Common myeloid progenitor, CD34-positive (primary cell): ENCODE data around the gene UGT1A7. TPM values are rescaled to one million over a fixed set of nuclear protein-coding genes. Genes with fewer than 3 reads are reported as not detected.
A peak's percentile ranks its signal among the peaks of the same experiment; 100 is the strongest.
"Not testable (repeated sequence)": the region's sequence is repeated elsewhere in the genome, so short reads cannot be mapped to it uniquely, and the experiment has no call there.

Experiments
- CTCF ChIA-PET: fragments of 350-600 bp; sonication (Branson Sonifier 250); formaldehyde crosslinking; loops from one replicate; lab custom pipeline; 2021; ENCODE audit warnings: antibody characterized with exemption; lab: Charles Lee
- POLR2A ChIA-PET: fragments of 350-600 bp; sonication (Branson Sonifier 250); formaldehyde crosslinking; loops from one replicate; lab custom pipeline; 2021; ENCODE audit warnings: antibody characterized with exemption; lab: Charles Lee
- DNase-seq, 3 donors: peaks; one replicate each; pipeline versions ENCODE4 v3.0.0 to v3.0.0-alpha.2; 2013
- H3K27ac ChIP-seq, 2 experiments: 1 replicate in 1 of 2; 2 replicates in 1 of 2; pipeline ENCODE4 v1.7.0; 2013; ENCODE audit warnings: inconsistent platforms in 2 of 2, low read length in 2 of 2, mild to moderate bottlenecking in 2 of 2, low read depth in 1 of 2, moderate library complexity in 1 of 2; ENCODE audit not compliant: severe bottlenecking in 2 of 2, insufficient read depth in 1 of 2, poor library complexity in 1 of 2
- H3K27me3 ChIP-seq, 5 experiments: replicated peaks in 2 of 5; 1 replicate in 3 of 5; 2 replicates in 2 of 5; pipeline versions ENCODE4 v1.6.1 to v1.7.0; 2013; ENCODE audit warnings: low read length in 4 of 5, mild to moderate bottlenecking in 2 of 5, moderate library complexity in 2 of 5, inconsistent platforms in 1 of 5; ENCODE audit not compliant: insufficient read depth in 5 of 5, control insufficient read depth in 4 of 5
- H3K36me3 ChIP-seq, 4 experiments: 1 replicate in 2 of 4; 2 replicates in 2 of 4; pipeline versions ENCODE4 v1.6.1 to v1.7.0; 2013; ENCODE audit warnings: low read length in 3 of 4, control low read depth in 1 of 4, mild to moderate bottlenecking in 1 of 4; ENCODE audit not compliant: control insufficient read depth in 4 of 4, insufficient read depth in 4 of 4
- H3K4me1 ChIP-seq, 4 experiments: 1 replicate in 3 of 4; 2 replicates in 1 of 4; pipeline versions ENCODE4 v1.6.1 to v1.7.1; 2013; ENCODE audit warnings: low read length in 3 of 4, mild to moderate bottlenecking in 3 of 4, control low read depth in 1 of 4, inconsistent platforms in 1 of 4, moderate library complexity in 1 of 4; ENCODE audit not compliant: control insufficient read depth in 4 of 4, insufficient read depth in 4 of 4; ENCODE audit errors: control extremely low read depth in 1 of 4
- H3K4me3 ChIP-seq, 7 experiments: 1 replicate in 4 of 7; 2 replicates in 3 of 7; pipeline versions ENCODE4 v1.5.1 to v1.7.0; 2013; ENCODE audit warnings: mild to moderate bottlenecking in 7 of 7, low read length in 6 of 7, moderate library complexity in 6 of 7, inconsistent platforms in 2 of 7, low read depth in 2 of 7, control low read depth in 1 of 7; ENCODE audit not compliant: insufficient read depth in 4 of 7, control insufficient read depth in 1 of 7; ENCODE audit errors: extremely low read depth in 1 of 7
- H3K9me3 ChIP-seq, 5 experiments: 1 replicate in 4 of 5; 2 replicates in 1 of 5; pipeline versions ENCODE4 v1.6.1 to v1.7.1; 2013; ENCODE audit warnings: low read length in 4 of 5, mild to moderate bottlenecking in 2 of 5, inconsistent platforms in 1 of 5, low read depth in 1 of 5, moderate library complexity in 1 of 5; ENCODE audit not compliant: control insufficient read depth in 4 of 5, insufficient read depth in 2 of 5; ENCODE audit errors: control extremely low read depth in 1 of 5
- WGBS: methylation state at CpG from one replicate; pipeline ENCODE4 v1.1.5; 2013; ENCODE audit not compliant: insufficient coverage; 5-methylcytosine and 5-hydroxymethylcytosine counted together
- polyA plus RNA-seq: library from polyadenylated mRNA; unstranded; fragments of 120-200 nt; gene quantifications from one replicate; pipeline ENCODE4 v1.2.1, GENCODE V29; 2013

UGT1A7 gene
- not detected for polyA plus RNA-seq

DNA sequence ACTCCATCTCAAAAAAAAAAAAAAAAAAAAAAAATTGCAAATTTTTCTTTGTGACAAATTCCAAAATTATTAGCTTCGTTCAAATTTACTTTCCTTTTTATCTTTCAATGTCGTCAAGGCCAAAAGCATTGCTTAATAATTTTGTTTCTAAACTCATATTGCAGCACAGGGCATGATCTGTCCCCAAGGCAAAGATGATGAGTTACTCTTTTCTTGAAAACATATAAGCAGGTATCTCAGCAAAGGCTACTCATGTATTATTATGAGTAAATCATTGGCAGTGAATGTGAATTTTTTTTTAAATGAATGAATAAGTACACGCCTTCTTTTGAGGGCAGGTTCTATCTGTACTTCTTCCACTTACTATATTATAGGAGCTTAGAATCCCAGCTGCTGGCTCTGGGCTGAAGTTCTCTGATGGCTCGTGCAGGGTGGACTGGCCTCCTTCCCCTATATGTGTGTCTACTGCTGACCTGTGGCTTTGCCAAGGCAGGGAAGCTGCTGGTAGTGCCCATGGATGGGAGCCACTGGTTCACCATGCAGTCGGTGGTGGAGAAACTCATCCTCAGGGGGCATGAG, at the start of gene UGT1A7:
UGT1A7 (plus strand) TSS at position 381 of the 579 bp plus-strand sequence; CDS start at position 418, 37 bp downstream.
- ChIA-PET CTCF (no interaction called here), POLR2A (no interaction called here)
- peak within 1 kb of the TSS in 1 of 7 experiments; percentile 19 for H3K4me3 ChIP-seq
- no peaks in the 10 kb centered on the region for H3K9me3 ChIP-seq
- no peak within 1 kb of the TSS for H3K27ac ChIP-seq
- no peaks in the 10 kb centered on the region for H3K27me3 ChIP-seq
- WGBS: 100% methylated on average over 1 of the region's 5 CpGs
- peaks cover 4 to 26% (median 9%) of the 10 kb centered on the region in 4 experiments for H3K4me1 ChIP-seq
- no peaks in the 10 kb centered on the region for H3K36me3 ChIP-seq
- DNase-seq: no peak

DNA sequence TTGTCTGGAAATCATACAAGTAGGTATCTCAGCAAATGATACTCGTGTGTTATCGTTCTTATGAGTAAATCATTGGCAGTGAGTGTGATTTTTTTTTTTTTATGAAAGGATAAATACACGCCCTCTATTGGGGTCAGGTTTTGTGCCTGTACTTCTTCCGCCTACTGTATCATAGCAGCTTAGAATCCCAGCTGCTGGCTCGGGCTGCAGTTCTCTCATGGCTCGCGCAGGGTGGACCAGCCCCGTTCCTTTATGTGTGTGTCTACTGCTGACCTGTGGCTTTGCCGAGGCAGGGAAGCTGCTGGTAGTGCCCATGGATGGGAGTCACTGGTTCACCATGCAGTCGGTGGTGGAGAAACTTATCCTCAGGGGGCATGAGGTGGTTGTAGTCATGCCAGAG, 45.4 kb upstream of the UGT1A7 start, which contains the start of gene UGT1A10:
UGT1A10 (plus strand) TSS at position 143 of the 400 bp plus-strand sequence; CDS start at position 218, 75 bp downstream.
- H3K4me3 ChIP-seq, H3K27ac ChIP-seq, POLR2A ChIA-PET, H3K4me1 ChIP-seq, H3K27me3 ChIP-seq, H3K9me3 ChIP-seq, DNase-seq, CTCF ChIA-PET, H3K36me3 ChIP-seq: not testable (repeated sequence)
- WGBS: 96% methylated on average over 9 of the region's 10 CpGs

DNA sequence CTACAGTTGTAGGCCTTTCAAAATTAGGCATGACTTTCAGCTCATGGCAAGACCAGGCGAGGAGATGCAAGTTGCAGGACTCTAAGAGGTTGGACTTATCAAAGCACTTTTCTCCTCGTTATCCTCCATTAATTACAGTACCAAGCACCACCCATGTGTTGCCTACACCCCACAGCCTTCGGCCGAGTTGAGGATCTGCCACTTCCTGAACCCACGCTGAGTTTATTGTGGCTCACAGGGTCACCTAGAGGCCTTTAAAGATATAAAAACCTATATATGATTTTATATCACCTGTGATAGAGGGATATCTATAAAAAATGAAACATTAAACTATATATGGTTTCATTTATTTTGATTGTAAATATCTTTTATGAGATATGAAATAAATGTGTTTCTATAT, 42.9 kb upstream of the UGT1A7 start:
- 100% methylated on average over 1 of the region's 5 CpGs for WGBS
- CTCF ChIA-PET: no interaction called here
- Histone ChIP-seq H3K9me3 (peaks cover 0 to 9% (median 2%) of the 10 kb centered on the region in 5 experiments), H3K4me3 (no peak overlapping the region), H3K27ac (no peak overlapping the region), H3K27me3 (no peaks in the 10 kb centered on the region), H3K36me3 (no peaks in the 10 kb centered on the region), H3K4me1 (no peaks in the 10 kb centered on the region)
- POLR2A ChIA-PET: no interaction called here
- no peak for DNase-seq

DNA sequence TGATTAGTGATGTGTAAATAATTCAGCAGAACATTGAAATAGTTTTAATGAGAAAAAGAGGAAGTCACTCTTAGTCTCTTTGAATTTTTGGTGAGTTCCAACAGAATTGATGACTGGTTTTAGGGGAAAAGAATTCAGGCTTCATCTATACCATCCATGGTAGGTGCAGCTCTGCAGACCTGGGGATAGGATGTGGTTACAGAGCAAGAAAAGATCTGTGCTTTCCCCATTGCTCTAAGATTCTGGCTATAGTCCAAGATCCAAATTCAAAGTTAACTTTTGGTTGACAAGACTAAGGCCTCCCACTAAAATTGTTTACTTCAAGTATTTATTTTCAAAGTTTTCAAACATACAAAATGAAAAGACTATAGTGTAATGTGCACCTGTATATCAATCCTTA, 41.8 kb upstream of the UGT1A7 start:
- Histone ChIP-seq H3K36me3 (no peaks in the 10 kb centered on the region), H3K27ac (no peak overlapping the region), H3K4me1 (no peaks in the 10 kb centered on the region), H3K9me3 (peaks cover 0 to 10% (median 2%) of the 10 kb centered on the region in 5 experiments), H3K27me3 (no peaks in the 10 kb centered on the region), H3K4me3 (no peak overlapping the region)
- ChIA-PET CTCF (no interaction called here), POLR2A (no interaction called here)
- DNase-seq: no peak

DNA sequence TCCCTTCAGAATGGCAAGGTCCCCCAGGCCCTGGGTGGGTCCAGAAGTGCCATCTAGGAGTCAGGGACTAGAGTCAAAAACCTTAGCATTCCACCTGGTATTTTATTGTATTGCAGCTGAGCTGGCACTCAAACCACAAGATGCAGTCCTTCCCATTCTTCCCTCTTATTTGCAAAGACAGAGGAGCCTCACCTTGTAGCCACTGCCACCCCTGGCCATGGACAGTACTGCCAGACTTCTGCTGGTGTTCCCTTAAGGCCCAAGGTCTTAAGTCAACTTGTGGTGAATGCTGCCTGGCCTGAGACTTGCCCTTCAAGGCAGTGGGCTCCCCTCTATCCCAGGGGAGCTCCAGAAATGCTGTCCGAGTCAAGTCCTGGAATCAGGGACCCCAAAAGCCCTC, 38.6 kb upstream of the UGT1A7 start:
- Histone ChIP-seq H3K4me3 (no peak overlapping the region), H3K9me3 (peaks cover 0 to 20% (median 10%) of the 10 kb centered on the region in 5 experiments), H3K4me1 (no peaks in the 10 kb centered on the region), H3K27ac (no peak overlapping the region), H3K27me3 (no peaks in the 10 kb centered on the region), H3K36me3 (no peaks in the 10 kb centered on the region)
- WGBS: 100% methylated on average over 1 of the region's 1 CpG
- ChIA-PET CTCF (no interaction called here), POLR2A (no interaction called here)
- DNase-seq: no peak

DNA sequence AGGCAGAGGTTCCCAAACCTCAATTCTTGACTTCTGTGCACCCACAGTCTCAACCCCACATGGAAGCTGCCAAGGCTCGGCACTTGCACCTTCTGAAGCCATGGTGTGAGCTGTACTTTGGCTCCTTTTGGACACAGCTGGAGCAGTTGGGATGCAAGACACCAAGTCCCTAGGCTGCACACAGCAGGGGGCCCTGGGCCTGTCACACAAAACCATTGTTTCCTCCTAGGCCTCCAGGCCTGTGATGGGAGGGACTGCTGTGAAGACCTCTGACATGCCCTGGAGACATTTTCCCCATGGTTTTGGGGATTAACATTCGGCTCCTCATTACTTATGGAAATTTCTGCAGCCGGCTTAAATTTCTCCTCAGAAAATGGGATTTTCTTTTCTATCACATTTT, 35.7 kb upstream of the UGT1A7 start:
- POLR2A ChIA-PET, H3K27ac ChIP-seq, CTCF ChIA-PET, H3K4me3 ChIP-seq, H3K36me3 ChIP-seq, H3K27me3 ChIP-seq, H3K4me1 ChIP-seq, DNase-seq: not testable (repeated sequence)
- 94% methylated on average over 3 of the region's 3 CpGs for WGBS
- peaks cover 0 to 20% (median 11%) of the 10 kb centered on the region in 5 experiments for H3K9me3 ChIP-seq

DNA sequence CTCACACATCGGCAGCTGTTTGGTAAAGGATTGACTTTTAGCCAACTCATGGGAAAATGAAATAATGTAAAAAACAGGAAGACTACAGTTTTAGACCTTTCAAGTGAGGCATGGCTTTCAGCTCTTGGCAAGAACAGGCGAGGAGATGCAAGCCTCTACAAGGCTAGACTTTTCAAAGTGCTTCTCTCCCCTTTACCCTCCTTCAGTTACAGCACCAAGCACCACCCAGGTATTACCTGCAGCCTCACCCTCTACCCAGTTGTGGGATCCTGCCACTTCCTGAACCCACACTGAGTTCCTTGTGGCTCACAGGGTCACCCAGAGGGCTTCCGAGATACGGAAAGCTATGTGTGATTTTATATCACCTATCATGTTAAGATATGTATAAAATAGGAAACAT, 30.7 kb upstream of the UGT1A7 start:
- Histone ChIP-seq H3K9me3 (peaks cover 0 to 5% (median under 1%) of the 10 kb centered on the region in 5 experiments), H3K27me3 (no peaks in the 10 kb centered on the region), H3K4me1 (no peaks in the 10 kb centered on the region), H3K36me3 (no peaks in the 10 kb centered on the region), H3K27ac (no peak overlapping the region), H3K4me3 (no peak overlapping the region)
- no peak for DNase-seq
- ChIA-PET POLR2A (no interaction called here), CTCF (no interaction called here)
- WGBS: 79% methylated on average over 2 of the region's 4 CpGs
